Measurements from ENCODE around the gene AOC2.
"Not testable (repeated sequence)": the region's sequence is repeated elsewhere in the genome, so short reads cannot be mapped to it uniquely, and the experiment has no call there.

AOC2 gene

GRCh38 chr17:42853968-42854790 lies 9.8 kb downstream of the AOC2 start:
- no peak for DNase-seq (ENCODE audit: low read depth, low spot score)

DNA sequence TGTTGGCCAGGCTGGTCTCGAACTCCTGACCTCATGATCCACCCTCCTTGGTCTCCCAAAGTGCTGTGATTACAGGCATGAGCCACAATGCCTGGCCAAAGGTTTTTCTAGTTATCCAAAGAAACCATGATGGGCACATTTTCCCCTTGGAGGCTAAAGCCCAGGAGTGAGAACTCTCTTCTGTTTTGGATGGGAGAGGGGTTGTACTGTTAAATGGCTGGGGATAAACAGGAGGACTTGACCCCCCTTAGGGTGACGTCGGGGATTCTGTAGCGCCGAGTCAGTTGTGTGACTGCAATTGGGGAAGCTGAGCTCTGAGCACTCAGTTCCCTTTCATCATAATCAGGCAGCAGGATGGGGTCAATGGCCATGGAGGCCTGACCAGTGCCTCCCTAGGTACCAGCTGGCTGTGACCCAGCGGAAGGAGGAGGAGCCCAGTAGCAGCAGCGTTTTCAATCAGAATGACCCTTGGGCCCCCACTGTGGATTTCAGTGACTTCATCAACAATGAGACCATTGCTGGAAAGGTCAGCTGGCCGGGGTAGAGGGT lies 10.7 kb downstream of the AOC2 start:
- DNase-seq (ENCODE audit: low read depth, low spot score) = no peak

- not testable (repeated sequence) for DNase-seq (ENCODE audit: low read depth, low spot score)
Observed at GRCh38 chr17:42856093-42856492, 11.7 kb downstream of the AOC2 start.

DNA sequence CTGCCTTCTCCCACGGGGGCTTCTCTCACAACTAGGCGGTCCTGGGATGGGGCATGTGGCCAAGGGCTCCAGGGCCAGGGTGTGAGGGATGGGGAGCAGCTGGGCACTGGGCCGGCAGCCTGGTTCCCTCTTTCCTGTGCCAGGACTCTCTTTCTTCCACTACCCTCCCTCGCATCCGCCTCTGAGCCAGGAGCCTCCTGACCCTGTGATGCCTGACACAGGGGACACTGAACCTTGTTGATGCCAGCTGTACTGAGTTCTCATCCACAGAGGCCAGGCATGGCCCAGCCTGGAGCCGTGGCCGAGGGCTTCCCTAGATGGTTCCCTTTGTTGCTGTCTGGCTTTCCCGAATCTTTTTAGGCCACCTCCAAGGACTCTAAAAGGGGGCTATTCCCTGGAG lies 12.1 kb downstream of the AOC2 start:
- not testable (repeated sequence) for DNase-seq (ENCODE audit: low read depth, low spot score)

DNA sequence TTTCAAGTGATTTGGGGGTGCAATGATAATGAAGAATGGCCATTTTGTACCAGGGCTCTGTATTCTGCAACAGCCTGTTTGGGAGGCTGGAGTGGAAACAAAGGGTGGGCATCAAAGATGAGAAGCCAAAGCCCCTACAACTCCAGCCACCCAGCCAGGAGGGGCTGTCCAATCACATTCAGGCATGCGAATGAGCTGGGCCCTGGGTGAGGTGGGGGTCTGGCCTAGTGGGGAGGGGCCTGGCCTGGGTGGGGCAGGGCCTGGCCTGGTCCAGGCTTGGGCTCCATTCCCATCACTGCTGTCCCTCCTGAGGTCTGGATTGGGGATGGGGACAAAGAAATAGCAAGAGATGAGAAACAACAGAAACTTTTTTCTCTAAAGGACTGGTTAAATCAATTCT lies 13.0 kb downstream of the AOC2 start:
- DNase-seq (ENCODE audit: low read depth, low spot score) = no peak

- DNase-seq (ENCODE audit: low read depth, low spot score) = no peak
Observed at GRCh38 chr17:42865638-42866094, 21.3 kb downstream of the AOC2 start.

- DNase-seq (ENCODE audit: low read depth, low spot score) = no peak
Observed at GRCh38 chr17:42866216-42866615, 21.8 kb downstream of the AOC2 start.

GRCh38 chr17:42866631-42867575 lies 22.5 kb downstream of the AOC2 start:
- no peak for DNase-seq (ENCODE audit: low read depth, low spot score)

GRCh38 chr17:42867694-42868261 lies 23.4 kb downstream of the AOC2 start:
- DNase-seq (ENCODE audit: low read depth, low spot score) = not testable (repeated sequence)

- no peak for DNase-seq (ENCODE audit: low read depth, low spot score)
Observed at GRCh38 chr17:42868338-42868737, 24.0 kb downstream of the AOC2 start.

DNA sequence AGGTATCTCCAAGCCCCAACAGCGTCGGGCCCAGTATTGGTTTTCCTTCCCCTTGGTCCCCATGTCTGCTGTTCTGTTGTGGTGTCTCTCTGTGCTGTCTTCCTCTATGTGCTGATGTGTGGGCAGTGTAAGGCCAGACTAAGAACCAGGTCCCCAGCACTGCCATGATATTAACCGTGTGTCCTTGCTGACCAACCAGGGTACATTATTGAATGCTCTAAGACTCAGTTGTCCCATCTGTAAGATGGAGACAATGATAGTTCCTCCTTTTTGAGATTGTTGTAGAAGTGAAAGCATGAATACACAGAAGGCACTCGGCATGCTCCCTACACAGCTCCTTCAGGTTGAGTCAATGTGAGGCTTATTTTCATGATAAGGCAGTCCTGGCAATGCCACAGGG lies 27.3 kb downstream of the AOC2 start:
- DNase-seq (ENCODE audit: low read depth, low spot score) = no peak

- no peak for DNase-seq (ENCODE audit: low read depth, low spot score)
Observed at GRCh38 chr17:42872251-42872965, 28.0 kb downstream of the AOC2 start.

GRCh38 chr17:42873315-42873714 lies 28.9 kb downstream of the AOC2 start:
- no peak for DNase-seq (ENCODE audit: low read depth, low spot score)

GRCh38 chr17:42873932-42874695 lies 29.7 kb downstream of the AOC2 start:
- not testable (repeated sequence) for DNase-seq (ENCODE audit: low read depth, low spot score)

DNA sequence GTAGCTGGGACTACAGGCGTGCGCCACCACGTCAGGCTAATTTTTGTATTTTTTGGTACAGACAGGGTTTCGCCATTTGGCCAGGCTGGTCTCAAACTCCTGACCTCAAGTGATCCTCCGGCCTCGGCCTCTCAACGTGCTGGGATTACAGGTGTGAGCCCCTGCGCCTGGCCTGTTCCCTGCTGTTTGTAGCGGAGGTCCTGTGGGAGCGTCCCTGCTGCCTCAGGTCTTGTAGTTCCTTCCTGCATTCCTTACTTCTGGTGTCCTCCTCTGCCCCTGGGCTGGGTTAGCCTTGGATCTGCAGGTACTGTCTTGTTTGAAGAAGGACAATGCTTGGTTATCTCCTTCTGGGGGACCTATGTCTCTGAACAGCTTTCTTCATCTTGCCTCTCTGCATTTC lies 32.7 kb downstream of the AOC2 start:
- no peak for DNase-seq (ENCODE audit: low read depth, low spot score)

GRCh38 chr17:42878123-42878880 lies 33.9 kb downstream of the AOC2 start:
- DNase-seq (ENCODE audit: low read depth, low spot score) = no peak

DNA sequence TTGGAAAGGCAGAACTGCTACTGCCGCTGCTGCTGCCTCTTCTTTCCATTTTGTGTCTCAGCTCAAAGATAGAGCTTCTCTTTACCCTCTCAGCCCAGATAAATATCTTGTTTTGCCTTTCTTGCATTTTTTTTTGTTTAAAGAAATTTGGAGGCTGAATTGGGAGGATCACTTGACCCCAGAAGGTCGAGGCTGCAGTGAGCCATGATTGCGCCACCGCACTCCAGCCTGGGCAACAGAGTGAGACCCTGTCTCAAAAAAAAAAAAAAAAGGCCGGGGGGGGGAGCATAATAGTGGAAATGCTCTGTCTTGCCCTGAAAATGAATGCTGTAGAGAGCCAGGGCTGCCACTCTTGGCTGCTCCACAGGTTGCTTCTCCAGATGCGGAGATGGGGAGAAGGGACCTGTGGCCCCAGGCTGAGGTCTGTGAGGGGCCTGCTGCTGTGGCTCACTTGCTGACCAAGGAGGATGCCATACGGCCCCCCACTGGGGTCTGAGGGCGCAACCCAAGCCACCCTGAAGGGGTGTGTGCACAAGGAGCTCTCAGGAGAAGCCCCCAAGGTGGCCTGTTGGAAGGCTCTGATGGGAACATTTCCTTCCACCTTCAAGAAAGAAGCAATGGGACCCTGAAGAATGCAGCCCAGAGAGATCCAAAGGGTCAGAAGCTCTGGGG lies 34.7 kb downstream of the AOC2 start:
- DNase-seq (ENCODE audit: low read depth, low spot score) = no peak

GRCh38 chr17:42879596-42879985 lies 35.2 kb downstream of the AOC2 start:
- no peak for DNase-seq (ENCODE audit: low read depth, low spot score)

DNA sequence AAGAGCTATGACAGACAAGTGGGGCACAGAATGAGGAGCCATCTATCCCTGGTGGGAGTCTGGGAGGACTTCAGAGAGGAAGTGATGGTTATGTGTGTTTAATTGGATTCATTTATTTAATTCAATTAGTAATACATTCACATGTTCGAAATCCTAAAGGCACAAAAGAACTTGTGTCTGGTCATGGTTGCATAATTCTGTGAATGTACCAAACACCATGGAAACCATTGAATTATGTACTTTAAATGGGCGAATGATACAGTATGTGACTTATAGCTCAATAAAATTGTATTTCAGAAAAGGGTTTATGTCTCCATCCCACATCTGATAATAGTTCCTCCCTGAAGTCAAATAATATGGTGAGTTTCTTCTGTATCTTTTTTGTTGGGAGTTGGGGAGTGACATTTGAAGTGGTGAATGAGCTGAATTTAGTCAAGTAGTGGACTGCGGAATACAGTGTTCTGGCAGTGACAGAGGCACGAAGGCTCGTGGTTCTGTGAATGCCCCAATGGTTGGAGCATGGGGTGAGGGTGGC lies 36.5 kb downstream of the AOC2 start:
- DNase-seq (ENCODE audit: low read depth, low spot score) = no peak

Measured in activated CD4-positive, CD25-positive, alpha-beta regulatory T cell treated with anti-CD3 and anti-CD28 coated beads, Interleukin-2, amount 50 U/mL, for 16 hours (primary cell).